Left lung (tissue), 10 donors: ENCODE data around the gene NFKB1. TPM values are rescaled to one million over a fixed set of nuclear protein-coding genes. Genes with fewer than 3 reads are reported as not detected.
A peak's percentile ranks its signal among the peaks of the same experiment; 100 is the strongest.
"Not testable (repeated sequence)": the region's sequence is repeated elsewhere in the genome, so short reads cannot be mapped to it uniquely, and the experiment has no call there.

Source experiments
- ATAC-seq: fragments of 200-7000 bp; cut with Tn5 transposase; one replicate; pipeline ENCODE4 v1.9.1; 2020; ENCODE audit warnings: moderate library complexity
- DNase-seq, 4 donors: peaks; one replicate each; pipeline ENCODE4 v3.0.0-alpha.2; 2013 to 2020
- H3K27ac ChIP-seq, 2 donors: fragments of 200-600 bp; sonication (generic) in 1 of 2; one replicate each; pipeline versions ENCODE4 v1.5.0 to v1.8.0; 2020 to 2021
- H3K27me3 ChIP-seq, 2 donors: fragments of 200-600 bp; sonication (generic) in 1 of 2; one replicate each; pipeline versions ENCODE4 v1.5.0 to v1.8.0; 2020 to 2021
- H3K36me3 ChIP-seq, 2 donors: fragments of 200-600 bp; sonication (generic) in 1 of 2; one replicate each; pipeline versions ENCODE4 v1.5.0 to v1.8.0; 2020 to 2021
- H3K4me1 ChIP-seq, 2 donors: fragments of 200-600 bp; one replicate each; pipeline ENCODE4 v1.8.0; 2021
- H3K4me3 ChIP-seq, 2 donors: fragments of 200-600 bp; sonication (generic) in 1 of 2; one replicate each; pipeline versions ENCODE4 v1.5.0 to v1.8.0; 2020 to 2021; ENCODE audit warnings: mild to moderate bottlenecking in 1 of 2
- H3K9me3 ChIP-seq, 2 donors: fragments of 200-600 bp; sonication (generic) in 1 of 2; one replicate each; pipeline versions ENCODE4 v1.5.0 to v1.8.0; 2020 to 2021
- CTCF ChIP-seq, 2 donors: fragments of 200-600 bp; sonication (generic) in 1 of 2; IDR thresholded peaks; one replicate each; pipeline versions ENCODE4 v1.5.0 to v1.8.0; 2021; ENCODE audit warnings: antibody characterized with exemption in 2 of 2
- intact Hi-C, 2 donors: fragments of 100-400 bp; cut with DNase I; formaldehyde crosslinking; loops; one replicate each; pipeline versions ENCODE4 v1.11.2 to v1.14.2; 2022
- polyA plus RNA-seq, 6 donors: library from polyadenylated mRNA; unstranded; fragments of 120-200 nt; gene quantifications; one replicate each; pipeline ENCODE4 v1.2.1, GENCODE V29; 2013; ENCODE audit not compliant: insufficient read length in 6 of 6
- total RNA-seq, 2 donors: library from RNA; stranded (reverse); fragmentation: NEBNext Ultra II Directional; extraction: Animal tissue kit (Norgen Biotek cat#: 25700); gene quantifications; one replicate each; pipeline ENCODE4 v1.2.1, GENCODE V29; 2021
- donor health status: DM: no; HTN: yes; CAD: no.
- donor health status: DM: no; HTN: no; CAD: no.

Gene NFKB1
- total and polyA plus RNA-seq, 8 donors, result 34.0 to 57.6 (median 39.2) TPM

- H3K4me1 ChIP-seq, result peaks cover 10 to 18% of the 10 kb centered on the region in 2 donors
- H3K36me3 ChIP-seq, result peaks cover 0 to 98% of the 10 kb centered on the region in 2 donors
- no peaks in the 10 kb centered on the region for H3K27me3 ChIP-seq
- no peaks in the 10 kb centered on the region for H3K9me3 ChIP-seq
- no peak overlapping the region for H3K4me3 ChIP-seq
- ATAC-seq, result no peak
- no peak overlapping the region for H3K27ac ChIP-seq
- DNase-seq, result no peak
- TF ChIP-seq CTCF (IDR thresholded peaks at IDR 0.05), result no peak
- intact Hi-C loops, result no loop called here
Measured at GRCh38 chr4:102610476-102610875, 109.3 kb downstream of the NFKB1 start.

GRCh38 chr4:102612210-102612609 lies 111.1 kb downstream of the NFKB1 start:
- Histone ChIP-seq H3K27me3 (no peaks in the 10 kb centered on the region), H3K4me3 (no peak overlapping the region), H3K36me3 (peaks cover 0 to 100% of the 10 kb centered on the region in 2 donors), H3K9me3 (no peaks in the 10 kb centered on the region), H3K27ac (peak overlapping the region in 1 of 2 donors; percentile 63), H3K4me1 (peaks cover 10 to 18% of the 10 kb centered on the region in 2 donors)
- ATAC-seq (no peak), DNase-seq (no peak)
- intact Hi-C loops, result no loop called here
- TF ChIP-seq CTCF (IDR thresholded peaks at IDR 0.05), result no peak

- intact Hi-C loops, result no loop called here
- H3K36me3 ChIP-seq, result peaks cover 0 to 96% of the 10 kb centered on the region in 2 donors
Measured at GRCh38 chr4:102612824-102613366, 111.7 kb downstream of the NFKB1 start.

GRCh38 chr4:102614801-102615200 lies 113.6 kb downstream of the NFKB1 start:
- DNase-seq (no peak), ATAC-seq (no peak)
- Histone ChIP-seq H3K27me3 (no peaks in the 10 kb centered on the region), H3K4me3 (peak overlapping the region in 1 of 2 donors; percentile 1), H3K4me1 (peaks cover 10 to 18% of the 10 kb centered on the region in 2 donors), H3K27ac (peak overlapping the region; percentile 46 to 62), H3K36me3 (peaks cover 0 to 77% of the 10 kb centered on the region in 2 donors), H3K9me3 (no peaks in the 10 kb centered on the region)
- intact Hi-C loops, result no loop called here
- TF ChIP-seq CTCF (IDR thresholded peaks at IDR 0.05), result no peak

More at GRCh38 chr4:102612824-102613366, 111.7 kb downstream of the NFKB1 start:
- TF ChIP-seq CTCF (IDR thresholded peaks at IDR 0.05), result no peak
- ATAC-seq, result peak; percentile 70
- Histone ChIP-seq H3K27me3 (no peaks in the 10 kb centered on the region), H3K4me3 (no peak overlapping the region), H3K27ac (peak overlapping the region; percentile 54 to 63), H3K4me1 (peaks cover 10 to 18% of the 10 kb centered on the region in 2 donors), H3K9me3 (no peaks in the 10 kb centered on the region)
- DNase-seq, result no peak

- intact Hi-C loops, result no loop called here
- Histone ChIP-seq H3K27ac (peak overlapping the region in 1 of 2 donors; percentile 45), H3K27me3 (no peaks in the 10 kb centered on the region), H3K4me1 (peaks cover 10 to 18% of the 10 kb centered on the region in 2 donors), H3K4me3 (no peak overlapping the region), H3K9me3 (no peaks in the 10 kb centered on the region), H3K36me3 (peaks cover 0 to 59% of the 10 kb centered on the region in 2 donors)
- DNase-seq (no peak), ATAC-seq (no peak)
- no peak for TF ChIP-seq CTCF (IDR thresholded peaks at IDR 0.05)
Measured at GRCh38 chr4:102616636-102617035, 115.5 kb downstream of the NFKB1 start.

- H3K4me1 ChIP-seq, DNase-seq, H3K27me3 ChIP-seq, H3K4me3 ChIP-seq, ATAC-seq, intact Hi-C loops, H3K9me3 ChIP-seq, H3K27ac ChIP-seq: not testable (repeated sequence)
- H3K36me3 ChIP-seq, result peaks cover 0 to 35% of the 10 kb centered on the region in 2 donors
Measured at GRCh38 chr4:102619021-102619420, 117.9 kb downstream of the NFKB1 start.

GRCh38 chr4:102619776-102620631 lies 118.8 kb downstream of the NFKB1 start:
- H3K27ac ChIP-seq, result peak overlapping the region; percentile 51 to 55
- peak; percentile 60 for ATAC-seq

More at GRCh38 chr4:102619776-102620631, 118.8 kb downstream of the NFKB1 start:
- H3K4me3 ChIP-seq, DNase-seq, H3K4me1 ChIP-seq, H3K27me3 ChIP-seq, H3K9me3 ChIP-seq: not testable (repeated sequence)
- intact Hi-C loops, result loop anchor here in 1 of 2 donors (10.0 kb wide), 2 partner anchors 175 to 385 kb away; no protein-coding TSS in a partner anchor
- H3K36me3 ChIP-seq, result peaks cover 0 to 25% of the 10 kb centered on the region in 2 donors
